HG03175 (cell line): ENCODE data around the gene OR14J1.
"Not testable (repeated sequence)": the region's sequence is repeated elsewhere in the genome, so short reads cannot be mapped to it uniquely, and the experiment has no call there.

Experiments used
- ATAC-seq: cut with Tn5 transposase; IDR thresholded peaks from one replicate; pipeline ENCODE4 v1.9.1; 2021; ENCODE audit warnings: mild to moderate bottlenecking, moderate library complexity; ENCODE audit not compliant: unreplicated experiment

The OR14J1 gene, protein sequence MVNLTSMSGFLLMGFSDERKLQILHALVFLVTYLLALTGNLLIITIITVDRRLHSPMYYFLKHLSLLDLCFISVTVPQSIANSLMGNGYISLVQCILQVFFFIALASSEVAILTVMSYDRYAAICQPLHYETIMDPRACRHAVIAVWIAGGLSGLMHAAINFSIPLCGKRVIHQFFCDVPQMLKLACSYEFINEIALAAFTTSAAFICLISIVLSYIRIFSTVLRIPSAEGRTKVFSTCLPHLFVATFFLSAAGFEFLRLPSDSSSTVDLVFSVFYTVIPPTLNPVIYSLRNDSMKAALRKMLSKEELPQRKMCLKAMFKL

DNA sequence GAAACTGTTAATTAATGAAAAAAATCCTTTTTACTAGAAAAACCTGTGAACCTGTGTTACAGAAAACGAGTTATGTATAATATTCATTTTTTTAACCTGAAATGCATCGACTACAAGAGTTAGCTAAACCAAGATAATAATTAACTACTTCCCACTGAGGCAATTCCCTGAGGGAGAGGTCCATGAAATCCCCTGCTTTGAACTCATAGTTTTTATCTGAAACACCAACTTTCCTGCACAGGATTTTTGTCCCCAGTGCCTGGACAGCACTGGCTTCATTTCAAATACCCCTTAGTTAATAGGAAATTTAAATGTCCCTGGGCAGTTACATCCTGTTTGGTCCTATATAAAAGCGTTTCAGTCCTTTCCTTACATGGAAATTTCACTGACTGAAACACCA lies at the start of gene OR14J1:
Gene OR14J1 (plus strand): TSS at position 386 of the 400 bp plus-strand sequence. CDS start 4,989 bp downstream, outside the sequence.
- no peak for ATAC-seq

DNA sequence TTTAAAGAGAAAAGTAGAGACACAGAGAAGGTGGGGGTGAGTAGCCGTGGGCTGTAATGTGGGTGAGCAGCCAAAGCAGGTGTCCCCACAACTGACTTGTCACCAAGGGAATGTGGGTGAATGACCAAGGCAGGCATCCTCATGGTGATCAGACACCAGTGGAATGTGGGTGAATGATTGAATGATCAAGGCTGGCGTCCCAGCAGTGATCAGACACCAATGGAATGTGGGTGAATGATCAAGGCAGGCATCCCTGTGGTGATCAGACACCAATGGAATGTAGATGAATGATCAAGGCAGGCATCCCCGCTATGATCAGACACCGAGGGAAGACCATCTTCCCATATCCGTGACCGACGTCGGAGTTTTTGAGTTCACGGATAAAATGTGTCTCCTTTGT lies 49.8 kb upstream of the OR14J1 start:
- ATAC-seq = no peak

DNA sequence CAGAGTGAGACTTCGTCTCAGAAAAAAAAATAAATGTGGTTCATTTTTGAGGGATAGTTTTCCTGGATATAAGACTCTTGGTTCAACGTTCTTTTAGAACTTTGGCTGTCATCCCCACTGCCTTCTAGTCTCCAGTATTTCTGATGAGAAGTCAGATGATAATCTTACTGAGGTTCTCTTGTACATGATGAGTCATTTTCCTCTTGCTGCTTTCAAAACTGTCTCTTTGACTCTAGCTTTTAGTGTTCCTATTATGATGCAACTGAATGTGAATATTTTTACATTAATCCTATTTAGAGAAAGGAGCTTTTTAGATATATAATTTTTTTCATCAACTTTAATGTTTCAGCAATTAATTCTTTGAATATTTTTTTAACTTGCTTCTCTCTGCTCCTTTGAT lies 46.0 kb upstream of the OR14J1 start:
- ATAC-seq = no peak

DNA sequence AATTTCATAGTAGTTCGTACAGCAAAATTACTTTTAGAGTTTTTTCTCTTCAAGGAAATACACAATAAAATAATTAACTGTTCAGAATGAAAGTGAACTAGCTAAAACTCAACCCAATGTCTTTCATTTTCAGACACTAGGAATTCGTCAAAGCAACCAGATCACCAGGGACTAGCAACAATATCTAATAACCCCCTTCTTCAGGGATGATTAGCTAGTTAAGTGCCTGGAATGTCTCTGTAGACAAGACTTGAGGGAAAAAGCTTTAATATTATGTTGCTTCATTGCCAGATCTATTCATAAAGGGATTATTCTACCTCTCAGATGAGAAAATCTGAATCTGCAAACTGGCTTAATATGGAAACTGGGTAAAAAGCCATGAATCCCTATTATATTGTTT lies 41.8 kb upstream of the OR14J1 start:
- no peak for ATAC-seq

DNA sequence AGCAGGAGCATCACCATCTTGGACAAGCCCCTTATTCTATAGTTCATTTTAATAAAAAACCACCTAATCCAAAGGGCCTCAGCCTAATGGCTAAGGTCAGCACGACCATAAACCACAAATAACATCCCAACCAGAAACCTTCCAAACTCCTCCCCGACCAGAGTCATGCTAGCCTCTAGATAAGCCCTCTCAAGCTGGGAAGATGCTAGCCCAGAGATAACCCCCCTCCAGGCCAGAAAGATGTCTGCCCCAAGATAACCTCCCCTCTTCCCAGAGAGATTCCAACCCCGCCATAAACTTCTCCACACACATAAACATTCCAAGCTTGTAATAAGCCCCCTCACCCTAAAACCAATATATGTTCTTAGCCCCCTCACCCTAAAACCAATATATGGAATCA lies 38.5 kb upstream of the OR14J1 start:
- ATAC-seq = no peak

DNA sequence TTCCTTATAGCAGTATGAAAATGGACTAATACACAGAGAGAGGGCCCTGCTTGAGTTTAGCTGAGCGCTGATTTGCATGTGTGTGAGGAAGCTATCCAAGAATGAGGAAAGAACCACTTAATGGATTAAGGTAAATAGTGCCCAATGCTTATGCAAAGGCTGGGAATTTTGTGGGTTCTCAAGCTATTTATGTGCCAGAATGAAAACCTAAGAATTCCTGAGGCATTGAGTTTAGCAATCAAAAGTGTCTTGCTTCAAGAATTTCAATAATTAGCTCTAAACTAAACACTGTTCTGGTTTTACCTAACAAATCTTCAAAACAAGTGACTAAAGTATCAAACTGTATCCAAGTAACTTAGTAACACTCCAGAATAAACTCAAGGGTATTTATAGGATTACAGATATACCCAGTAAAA lies 7.0 kb upstream of the OR14J1 start:
- ATAC-seq = no peak

DNA sequence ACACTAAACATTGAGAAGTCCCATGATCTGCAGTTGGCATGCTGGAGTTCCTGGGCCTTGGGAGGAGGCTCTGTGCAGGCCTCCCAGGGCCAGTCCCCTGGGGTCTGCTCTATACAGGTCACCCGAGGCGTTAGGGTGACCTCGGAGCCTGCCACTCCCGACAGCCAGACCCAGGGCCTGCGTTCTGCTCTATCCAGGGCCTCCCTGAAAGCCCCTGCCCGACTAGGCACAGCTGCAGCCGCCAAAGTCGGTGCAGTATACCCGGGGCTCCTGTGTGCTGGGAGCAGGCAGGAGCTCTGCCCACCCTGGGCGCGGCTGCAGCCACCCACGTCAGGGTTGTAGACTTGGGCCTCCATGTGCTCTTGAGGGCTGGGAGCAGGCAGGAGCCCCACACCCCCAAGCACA lies 6.3 kb upstream of the OR14J1 start:
- ATAC-seq = no peak

DNA sequence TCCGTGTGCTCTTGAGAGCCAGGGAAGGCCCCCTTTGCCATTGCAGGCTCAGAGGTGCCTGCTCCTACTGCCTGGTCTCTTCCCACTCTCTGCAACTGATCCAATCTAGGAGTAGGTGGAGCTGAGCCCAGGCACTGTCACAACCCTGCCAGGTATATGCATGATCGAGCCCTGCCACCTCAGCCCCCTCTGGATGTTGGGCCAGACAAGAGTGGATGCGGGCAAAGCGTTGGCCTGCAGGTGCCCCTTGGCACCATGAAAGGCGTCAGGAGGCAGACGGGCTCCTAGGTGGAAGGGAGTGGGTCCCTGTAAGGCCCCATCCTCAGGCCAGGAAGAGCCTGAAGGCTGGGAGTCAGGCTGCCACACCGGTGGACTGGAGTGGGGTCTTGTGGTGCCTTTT lies 5.9 kb upstream of the OR14J1 start:
- ATAC-seq = no peak

DNA sequence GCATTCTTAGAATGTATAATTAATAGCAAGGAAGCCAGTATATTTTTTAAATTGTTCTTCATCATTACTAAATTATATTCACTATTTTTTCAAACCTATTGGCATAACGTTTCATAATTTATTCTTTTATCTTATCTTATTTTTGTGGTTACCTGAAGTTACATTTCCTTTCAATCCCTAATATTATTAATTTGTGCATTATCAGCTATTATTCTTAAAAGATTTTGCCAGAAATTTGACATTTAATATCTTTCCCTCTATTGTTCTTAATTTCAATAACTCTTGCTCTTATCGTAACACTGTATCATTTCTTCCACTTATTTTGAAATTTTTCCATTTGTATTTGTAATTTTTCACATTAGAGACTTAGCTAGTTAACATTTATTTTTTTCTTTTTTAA lies 18.4 kb downstream of the OR14J1 start:
- ATAC-seq = no peak

DNA sequence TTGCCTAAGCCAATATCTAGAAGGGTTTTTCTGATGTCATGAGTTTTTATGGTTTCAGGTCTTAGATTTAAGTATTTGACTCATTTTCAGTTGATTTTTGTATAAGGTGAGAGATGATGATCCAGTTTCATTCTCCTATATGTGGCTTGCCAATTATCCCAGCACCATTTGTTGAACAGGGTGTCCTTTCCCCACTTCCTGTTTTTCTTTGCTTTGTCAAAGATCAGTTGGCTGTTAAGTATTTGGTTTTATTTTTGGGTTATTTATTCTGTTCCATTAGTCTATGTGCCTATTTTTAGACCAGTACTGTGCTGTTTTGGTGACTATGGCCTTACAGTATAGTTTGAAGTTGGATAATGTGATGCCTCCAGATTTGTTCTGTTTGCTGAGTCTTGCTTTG lies 21.8 kb downstream of the OR14J1 start:
- ATAC-seq = not testable (repeated sequence)

DNA sequence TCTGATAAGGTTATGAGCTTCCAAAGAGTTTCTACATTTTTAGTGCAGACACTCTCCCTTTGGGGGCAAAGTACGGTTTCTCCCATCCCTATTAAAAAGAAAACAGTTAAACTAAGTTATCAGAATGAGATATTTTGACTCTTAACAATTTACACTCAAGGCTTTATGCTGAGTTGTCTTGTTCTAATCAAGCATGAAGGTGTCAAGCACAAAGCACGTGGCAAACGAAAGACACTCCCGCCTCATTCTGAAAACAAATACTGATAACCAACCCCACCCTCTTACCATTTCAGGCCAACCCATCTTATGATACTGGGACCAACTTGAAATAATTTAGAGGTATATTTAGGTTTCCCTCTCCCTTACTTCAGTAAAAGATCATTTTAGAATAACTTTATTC lies 24.3 kb downstream of the OR14J1 start:
- ATAC-seq = no peak

DNA sequence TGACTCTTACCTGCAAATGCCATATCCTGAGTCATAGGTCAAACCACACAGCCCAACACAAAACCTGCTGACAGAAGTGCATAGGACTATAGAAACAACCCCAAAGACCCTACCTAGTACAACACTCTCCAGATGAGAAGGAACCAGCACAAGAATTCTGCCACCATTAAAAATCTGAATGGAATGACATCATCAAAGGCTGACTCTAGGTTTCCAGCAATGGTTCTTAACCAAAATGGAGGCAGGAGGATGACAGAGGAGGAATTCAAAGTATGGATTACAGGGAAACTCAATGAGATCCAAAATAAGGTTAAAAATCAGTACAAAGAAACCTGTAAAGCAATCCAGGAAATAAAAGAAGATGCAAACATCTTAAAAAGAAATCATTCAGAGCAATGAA lies 31.2 kb downstream of the OR14J1 start:
- ATAC-seq = no peak

DNA sequence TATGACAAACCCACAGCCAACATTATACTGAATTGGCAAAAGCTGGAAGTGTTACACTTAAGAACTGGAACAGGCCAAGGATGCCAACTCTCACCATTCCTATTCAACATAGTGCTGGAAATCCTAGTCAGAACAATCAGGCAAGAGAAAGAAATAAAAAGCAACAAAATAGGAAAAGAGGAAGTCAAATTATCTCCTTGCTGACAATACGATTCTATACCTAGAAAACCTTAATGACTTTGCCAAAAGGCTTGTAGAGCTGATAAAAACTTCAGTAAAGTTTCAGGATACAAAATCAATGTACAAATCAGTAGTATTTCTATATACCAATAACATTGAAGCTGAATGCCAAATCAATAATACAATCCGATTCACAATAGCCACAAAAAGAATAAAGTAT lies 34.8 kb downstream of the OR14J1 start:
- no peak for ATAC-seq

DNA sequence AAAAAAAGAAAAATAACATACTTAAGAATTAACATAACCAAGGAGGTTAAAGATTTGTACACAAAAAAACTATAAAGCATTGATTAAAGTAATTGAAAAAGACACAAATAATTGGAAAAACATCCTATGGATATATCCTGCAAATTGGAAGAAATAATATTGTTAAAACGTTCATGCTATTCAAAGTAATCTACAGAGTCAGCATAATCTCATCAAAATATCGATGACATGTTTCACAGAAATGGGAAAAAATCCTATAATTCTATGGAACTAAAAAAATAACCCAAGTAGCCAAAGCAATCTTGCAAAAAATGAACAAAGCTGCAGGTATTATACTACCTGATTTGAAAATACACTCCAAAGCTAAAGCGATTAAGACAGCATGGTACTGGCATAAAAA lies 43.9 kb downstream of the OR14J1 start:
- no peak for ATAC-seq

DNA sequence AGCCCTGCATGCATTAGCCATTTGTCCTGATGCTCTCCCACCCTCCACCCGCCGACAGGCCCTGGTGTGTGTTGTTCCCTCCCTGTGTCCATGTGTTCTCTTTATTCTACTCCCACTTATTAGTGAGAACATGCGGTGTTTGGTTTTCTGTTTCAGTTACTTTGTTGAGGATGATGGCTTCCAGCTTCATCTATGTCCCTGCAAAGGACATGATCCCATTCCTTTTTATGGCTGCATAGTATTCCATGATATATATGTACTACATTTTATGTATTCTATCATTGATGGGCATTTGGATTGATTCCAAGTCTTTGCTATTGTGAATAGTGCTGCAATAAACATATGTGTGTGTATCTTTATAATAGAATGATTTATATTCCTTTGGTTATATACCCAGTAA lies 47.8 kb downstream of the OR14J1 start:
- ATAC-seq = not testable (repeated sequence)

DNA sequence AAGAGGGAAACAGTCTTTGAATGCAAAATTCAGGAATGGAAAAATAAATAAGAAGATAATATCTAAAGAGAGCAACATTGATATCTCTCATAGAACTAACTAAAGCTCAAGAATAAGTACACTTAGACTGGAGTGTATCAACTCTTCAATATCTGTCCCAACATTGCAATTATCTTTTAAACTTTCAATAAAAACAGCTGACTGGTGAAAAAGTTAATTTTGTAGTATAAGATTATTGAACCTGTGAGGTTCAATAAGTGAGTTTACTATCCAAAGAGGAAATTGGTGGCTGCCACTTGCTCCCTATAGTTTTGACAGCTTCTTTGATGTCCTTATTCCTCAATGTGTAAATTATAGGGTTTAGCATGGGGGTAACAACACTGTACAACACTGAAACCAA lies 53.5 kb downstream of the OR14J1 start:
- ATAC-seq = no peak

DNA sequence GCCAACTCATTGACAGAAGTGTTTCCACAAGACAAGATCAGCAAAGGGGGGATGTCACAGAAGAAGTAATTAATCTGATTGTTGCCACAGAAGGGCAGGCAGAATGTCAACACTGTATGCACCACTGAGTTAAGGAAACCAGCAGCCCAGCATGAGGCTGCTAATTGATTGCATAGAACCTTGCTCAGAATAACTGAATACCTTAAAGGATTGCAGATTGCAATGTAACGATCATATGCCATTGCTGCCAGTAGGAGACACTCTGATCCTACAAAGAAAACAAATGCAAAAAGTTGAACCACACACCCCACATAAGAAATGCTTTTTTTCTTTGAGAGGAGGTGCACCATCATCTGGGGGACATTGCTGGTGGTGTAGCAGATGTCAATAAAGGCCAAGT lies 54.1 kb downstream of the OR14J1 start:
- ATAC-seq = no peak
